BE2C (cell line): Measurements from ENCODE around the gene OR3A1.
"Not testable (repeated sequence)": the region's sequence is repeated elsewhere in the genome, so short reads cannot be mapped to it uniquely, and the experiment has no call there.

Experiments used
- DNase-seq: peaks from one replicate; pipeline ENCODE4 v3.0.0-alpha.2; 2020
- H3K27me3 ChIP-seq: fragments of 250-450 bp; sonication (Bioruptor Pico); 2 replicates; pipeline ENCODE4 v1.5.1; 2020; ENCODE audit warnings: mild to moderate bottlenecking
- H3K36me3 ChIP-seq: fragments of 250-450 bp; sonication (Bioruptor Pico); 2 replicates; pipeline ENCODE4 v1.5.1; 2020; ENCODE audit warnings: mild to moderate bottlenecking
- H3K4me1 ChIP-seq: fragments of 250-450 bp; sonication (Bioruptor Pico); 2 replicates; pipeline ENCODE4 v1.5.1; 2020
- H3K4me3 ChIP-seq: 2 replicates; pipeline ENCODE4 v1.5.1; 2011; ENCODE audit warnings: low read depth, low read length
- H3K9me3 ChIP-seq: fragments of 250-450 bp; sonication (Bioruptor Pico); 2 replicates; pipeline ENCODE4 v1.5.1; 2020
- CTCF ChIP-seq: IDR thresholded peaks from 2 replicates; pipeline ENCODE4 v1.5.1; 2012; ENCODE audit warnings: mild to moderate bottlenecking, low read depth, low read length

Gene OR3A1

DNA sequence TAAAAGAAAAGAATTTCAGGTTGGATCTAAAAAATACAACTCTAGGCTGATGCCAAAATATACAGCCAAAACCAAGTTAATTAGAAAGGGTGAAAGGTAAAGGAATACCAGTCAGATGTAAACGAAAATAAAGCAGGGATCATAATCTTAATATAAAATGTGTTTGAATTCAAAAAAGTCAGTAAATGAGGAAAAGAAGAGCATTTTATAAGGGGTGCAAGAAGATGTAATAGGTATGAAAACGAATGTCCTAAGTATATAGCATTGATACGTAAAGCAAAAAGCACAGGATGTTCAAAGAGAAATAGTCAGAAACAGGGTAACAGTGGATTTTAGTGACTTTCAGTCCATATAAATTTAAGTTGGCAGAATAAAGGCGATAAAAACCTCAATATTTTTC is 2.5 kb downstream of the OR3A1 start:
- Histone ChIP-seq H3K4me3 (no peak overlapping the region), H3K4me1 (no peaks in the 10 kb centered on the region), H3K27me3 (no peaks in the 10 kb centered on the region), H3K9me3 (no peaks in the 10 kb centered on the region), H3K36me3 (no peaks in the 10 kb centered on the region)
- no peak for TF ChIP-seq CTCF
- no peak for DNase-seq

- not testable (repeated sequence) for H3K27me3 ChIP-seq, H3K4me1 ChIP-seq, DNase-seq, H3K36me3 ChIP-seq, H3K9me3 ChIP-seq, H3K4me3 ChIP-seq
Observed at GRCh38 chr17:3293548-3293947, 4.6 kb downstream of the OR3A1 start.

GRCh38 chr17:3282901-3283300 is 15.3 kb downstream of the OR3A1 start:
- no peak for TF ChIP-seq CTCF
- no peak for DNase-seq
- Histone ChIP-seq H3K27me3 (no peaks in the 10 kb centered on the region; the same call in 1 of the 2 replicates), H3K4me3 (no peak overlapping the region), H3K9me3 (no peaks in the 10 kb centered on the region), H3K36me3 (no peaks in the 10 kb centered on the region), H3K4me1 (no peaks in the 10 kb centered on the region)

GRCh38 chr17:3276126-3276525 is 22.0 kb downstream of the OR3A1 start:
- no peaks in the 10 kb centered on the region for H3K36me3 ChIP-seq
- no peaks in the 10 kb centered on the region for H3K4me1 ChIP-seq
- no peak overlapping the region for H3K4me3 ChIP-seq
- no peak for DNase-seq
- no peaks in the 10 kb centered on the region for H3K9me3 ChIP-seq
- TF ChIP-seq CTCF, result no peak
- no peaks in the 10 kb centered on the region; the same call in 1 of the 2 replicates for H3K27me3 ChIP-seq

- Histone ChIP-seq H3K4me3 (no peak overlapping the region), H3K9me3 (no peaks in the 10 kb centered on the region), H3K27me3 (no peaks in the 10 kb centered on the region), H3K4me1 (no peaks in the 10 kb centered on the region), H3K36me3 (no peaks in the 10 kb centered on the region)
- TF ChIP-seq CTCF, result no peak
- no peak for DNase-seq
Observed at GRCh38 chr17:3271072-3271848, 26.9 kb downstream of the OR3A1 start.

DNA sequence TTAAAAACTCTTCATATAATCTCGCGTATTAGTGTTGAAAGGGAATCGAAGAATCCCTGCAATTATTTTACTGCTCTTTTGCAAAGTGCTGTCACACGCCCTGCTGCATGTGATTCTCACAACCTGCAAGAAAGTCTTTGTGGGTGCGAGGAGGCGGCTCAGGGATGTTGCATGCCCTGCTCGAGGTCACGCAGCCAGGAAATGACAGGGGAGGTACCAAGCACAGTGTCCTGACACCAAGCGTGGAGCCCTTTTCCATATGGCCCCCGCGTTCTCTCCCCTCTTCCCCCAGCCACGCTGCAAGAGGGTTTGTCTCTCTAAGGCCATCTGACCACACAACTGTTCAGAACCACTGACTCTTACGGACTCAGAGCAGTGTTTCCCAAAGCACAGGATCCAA is 37.6 kb downstream of the OR3A1 start:
- TF ChIP-seq CTCF, result no peak
- Histone ChIP-seq H3K36me3 (no peaks in the 10 kb centered on the region), H3K27me3 (no peaks in the 10 kb centered on the region; the same call in 1 of the 2 replicates), H3K9me3 (no peaks in the 10 kb centered on the region), H3K4me1 (no peaks in the 10 kb centered on the region), H3K4me3 (no peak overlapping the region)
- DNase-seq, result no peak
